ENCODE measurements around the gene ANKFN1.

Gene ANKFN1

DNA sequence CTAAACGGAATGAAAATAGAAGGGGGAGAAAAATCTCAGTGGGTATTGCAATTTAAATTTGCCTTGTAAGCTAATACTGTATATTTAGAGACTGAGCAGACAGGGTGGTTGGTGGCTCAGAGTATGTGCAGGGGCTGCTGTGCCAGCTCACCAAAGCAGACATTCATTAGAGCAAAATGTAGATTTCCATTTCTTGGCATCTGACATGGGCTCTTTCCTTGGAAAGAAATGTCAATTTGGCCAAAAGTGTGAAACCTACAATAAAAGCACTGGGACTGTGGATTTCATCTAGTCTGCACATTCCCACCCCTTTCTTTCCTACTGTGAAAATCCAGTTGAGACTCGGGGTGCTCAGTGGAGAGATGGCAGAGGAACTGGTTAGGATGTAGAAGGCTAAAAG lies 295.1 kb downstream of the ANKFN1 start:
- H3K4me1 ChIP-seq (ENCODE audit: low read length): no peaks in the 10 kb centered on the region
- H3K79me2 ChIP-seq (ENCODE audit: low read length): no peaks in the 10 kb centered on the region
- no peaks in the 10 kb centered on the region for H3K9me3 ChIP-seq (replicated peaks; ENCODE audit: insufficient read depth, low read length)
- no peak overlapping the region for H3K27ac ChIP-seq (ENCODE audit: low read length)
- no peaks in the 10 kb centered on the region for H3F3A ChIP-seq (ENCODE audit: insufficient read depth, low read length)
- no peaks in the 10 kb centered on the region for H3K9me2 ChIP-seq (replicated peaks; ENCODE audit: insufficient read depth, low read length)
- H3K9ac ChIP-seq (ENCODE audit: low read length): no peak overlapping the region
- no peaks in the 10 kb centered on the region for H3K27me3 ChIP-seq (replicated peaks; ENCODE audit: insufficient read depth, low read length)
- H4K20me1 ChIP-seq (ENCODE audit: insufficient read depth, low read length): no peaks in the 10 kb centered on the region
- H2AFZ ChIP-seq (ENCODE audit: low read length): no peak overlapping the region
- no peaks in the 10 kb centered on the region for H3K36me3 ChIP-seq (replicated peaks; ENCODE audit: insufficient read depth, low read length)
- TF ChIP-seq, protein P1, sequence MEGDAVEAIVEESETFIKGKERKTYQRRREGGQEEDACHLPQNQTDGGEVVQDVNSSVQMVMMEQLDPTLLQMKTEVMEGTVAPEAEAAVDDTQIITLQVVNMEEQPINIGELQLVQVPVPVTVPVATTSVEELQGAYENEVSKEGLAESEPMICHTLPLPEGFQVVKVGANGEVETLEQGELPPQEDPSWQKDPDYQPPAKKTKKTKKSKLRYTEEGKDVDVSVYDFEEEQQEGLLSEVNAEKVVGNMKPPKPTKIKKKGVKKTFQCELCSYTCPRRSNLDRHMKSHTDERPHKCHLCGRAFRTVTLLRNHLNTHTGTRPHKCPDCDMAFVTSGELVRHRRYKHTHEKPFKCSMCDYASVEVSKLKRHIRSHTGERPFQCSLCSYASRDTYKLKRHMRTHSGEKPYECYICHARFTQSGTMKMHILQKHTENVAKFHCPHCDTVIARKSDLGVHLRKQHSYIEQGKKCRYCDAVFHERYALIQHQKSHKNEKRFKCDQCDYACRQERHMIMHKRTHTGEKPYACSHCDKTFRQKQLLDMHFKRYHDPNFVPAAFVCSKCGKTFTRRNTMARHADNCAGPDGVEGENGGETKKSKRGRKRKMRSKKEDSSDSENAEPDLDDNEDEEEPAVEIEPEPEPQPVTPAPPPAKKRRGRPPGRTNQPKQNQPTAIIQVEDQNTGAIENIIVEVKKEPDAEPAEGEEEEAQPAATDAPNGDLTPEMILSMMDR (IDR thresholded peaks at IDR 0.05; ENCODE audit: low read length): no peak
- no peak for TF ChIP-seq EZH2phosphoT487 (IDR thresholded peaks at IDR 0.05; ENCODE audit: low read length)
- H3K4me2 ChIP-seq (ENCODE audit: low read depth, low read length): no peak overlapping the region
- DNase-seq: no peak
- no peak overlapping the region for H3K4me3 ChIP-seq (ENCODE audit: low read length)

DNA sequence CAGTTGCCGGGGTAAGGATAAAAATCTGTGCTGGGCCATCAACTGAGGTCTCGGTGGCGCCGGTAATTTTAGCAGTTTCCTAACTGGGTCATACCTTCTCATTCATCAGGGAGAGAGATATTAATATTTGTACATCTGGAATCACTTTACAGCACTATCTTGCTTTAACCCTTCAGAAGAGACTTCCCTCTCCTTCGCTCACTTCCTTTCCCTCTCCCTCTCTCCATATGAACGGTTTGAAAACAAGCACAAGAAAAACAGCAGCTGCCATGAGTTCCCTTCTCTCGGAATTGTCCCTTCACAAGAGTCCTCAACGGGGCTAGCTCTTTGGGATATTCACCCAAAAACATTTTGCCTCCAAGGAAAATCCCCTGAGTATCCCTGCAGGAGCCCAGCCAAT lies 295.9 kb downstream of the ANKFN1 start:
- Histone ChIP-seq H3K79me2 (ENCODE audit: low read length) (no peaks in the 10 kb centered on the region), H2AFZ (ENCODE audit: low read length) (no peak overlapping the region)

DNA sequence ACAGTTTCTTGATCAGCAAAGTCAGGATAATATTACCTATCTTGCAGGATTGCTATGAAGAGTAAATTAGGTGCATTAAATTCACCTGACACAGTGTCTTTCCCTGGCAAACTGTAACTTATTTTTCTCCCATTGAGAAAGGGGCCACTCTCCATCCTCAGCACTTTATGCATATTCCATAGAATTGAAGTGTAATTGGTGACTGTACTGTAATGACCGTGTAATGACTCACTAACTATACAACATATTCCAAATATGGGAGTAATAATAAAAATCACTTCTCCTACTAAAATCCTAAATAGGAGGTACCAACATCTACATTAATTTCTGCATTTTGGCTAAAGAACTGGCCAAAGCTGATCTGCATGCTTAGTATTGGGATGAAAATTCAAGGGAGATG lies 298.4 kb downstream of the ANKFN1 start:
- H3K4me1 ChIP-seq (ENCODE audit: low read length): no peaks in the 10 kb centered on the region
- no peaks in the 10 kb centered on the region for H3K9me2 ChIP-seq (replicated peaks; ENCODE audit: insufficient read depth, low read length)
- no peak overlapping the region for H3K4me3 ChIP-seq (ENCODE audit: low read length)
- no peak overlapping the region for H3K9ac ChIP-seq (ENCODE audit: low read length)
- no peaks in the 10 kb centered on the region for H3K9me3 ChIP-seq (replicated peaks; ENCODE audit: insufficient read depth, low read length)
- H3K27me3 ChIP-seq (replicated peaks; ENCODE audit: insufficient read depth, low read length): no peaks in the 10 kb centered on the region
- no peaks in the 10 kb centered on the region for H3F3A ChIP-seq (ENCODE audit: insufficient read depth, low read length)
- H3K4me2 ChIP-seq (ENCODE audit: low read depth, low read length): no peak overlapping the region
- H3K27ac ChIP-seq (ENCODE audit: low read length): no peak overlapping the region
- TF ChIP-seq, protein P1 (IDR thresholded peaks at IDR 0.05; ENCODE audit: low read length): no peak
- TF ChIP-seq EZH2 (optimal IDR thresholded peaks at IDR 0.05; ENCODE audit: low read depth, low read length): no peak
- TF ChIP-seq EZH2phosphoT487 (IDR thresholded peaks at IDR 0.05; ENCODE audit: low read length): no peak
- no peaks in the 10 kb centered on the region for H4K20me1 ChIP-seq (ENCODE audit: insufficient read depth, low read length)
- H3K36me3 ChIP-seq (replicated peaks; ENCODE audit: insufficient read depth, low read length): no peaks in the 10 kb centered on the region
- no peak for DNase-seq
- H3K79me2 ChIP-seq (ENCODE audit: low read length): no peaks in the 10 kb centered on the region
- no peak overlapping the region for H2AFZ ChIP-seq (ENCODE audit: low read length)

More for the DNA sequence above, 295.9 kb downstream of the ANKFN1 start:
- TF ChIP-seq EZH2 (optimal IDR thresholded peaks at IDR 0.05; ENCODE audit: low read depth, low read length) (no peak), EZH2phosphoT487 (IDR thresholded peaks at IDR 0.05; ENCODE audit: low read length) (no peak)
- TF ChIP-seq, protein P1 (IDR thresholded peaks at IDR 0.05; ENCODE audit: low read length): no peak
- no peaks in the 10 kb centered on the region for H3F3A ChIP-seq (ENCODE audit: insufficient read depth, low read length)
- DNase-seq: no peak
- H3K9me3 ChIP-seq (replicated peaks; ENCODE audit: insufficient read depth, low read length): no peaks in the 10 kb centered on the region
- no peak overlapping the region for H3K27ac ChIP-seq (ENCODE audit: low read length)
- no peak overlapping the region for H3K4me2 ChIP-seq (ENCODE audit: low read depth, low read length)
- no peaks in the 10 kb centered on the region for H3K9me2 ChIP-seq (replicated peaks; ENCODE audit: insufficient read depth, low read length)
- H3K4me1 ChIP-seq (ENCODE audit: low read length): no peaks in the 10 kb centered on the region
- H3K9ac ChIP-seq (ENCODE audit: low read length): no peak overlapping the region
- no peaks in the 10 kb centered on the region for H3K27me3 ChIP-seq (replicated peaks; ENCODE audit: insufficient read depth, low read length)
- no peaks in the 10 kb centered on the region for H3K36me3 ChIP-seq (replicated peaks; ENCODE audit: insufficient read depth, low read length)
- no peak overlapping the region for H3K4me3 ChIP-seq (ENCODE audit: low read length)
- no peaks in the 10 kb centered on the region for H4K20me1 ChIP-seq (ENCODE audit: insufficient read depth, low read length)

Measured in MM.1S (cell line).